ENCODE measurements around the gene THAP7. TPM values are rescaled to one million over a fixed set of nuclear protein-coding genes. Genes with fewer than 3 reads are reported as not detected.

THAP7 gene
- total and polyA plus RNA-seq, 9 of the 15 experiments (the other 6 are each of a cell fraction or from before 2014, with no cell fraction given) = 7.9 to 263 (median 84.1) TPM

DNA sequence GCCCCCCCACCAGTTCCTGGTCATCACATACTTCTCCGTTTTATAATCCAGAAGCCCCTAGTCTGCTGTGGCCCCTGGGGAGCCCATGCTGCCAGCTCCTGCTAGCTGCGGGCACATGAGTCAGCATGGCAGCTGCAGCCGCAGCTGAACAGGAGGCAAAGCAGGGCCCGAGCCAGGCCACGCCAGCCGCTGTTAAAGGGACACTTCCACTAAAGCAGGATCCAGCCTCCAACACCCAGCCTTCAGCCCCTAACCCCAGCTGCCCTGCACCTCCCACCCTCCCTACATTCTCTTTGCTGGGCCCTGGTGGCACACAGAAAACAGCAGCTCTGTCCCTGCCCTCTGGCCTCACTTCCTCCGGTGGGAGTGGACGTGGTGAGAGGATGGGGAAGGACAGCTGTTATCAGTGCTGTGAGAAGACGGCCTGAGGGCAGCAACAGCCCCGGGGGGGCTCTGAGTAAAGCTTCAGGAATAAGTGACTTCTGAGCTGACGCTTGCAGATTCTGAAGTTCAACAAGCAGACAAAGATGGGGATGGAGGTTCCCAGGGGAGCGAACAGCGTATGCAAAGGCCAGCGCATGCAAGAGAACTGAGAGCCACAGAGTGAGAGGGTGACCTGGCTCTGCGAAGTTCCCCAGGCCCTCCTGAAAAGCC is 43.1 kb upstream of the THAP7 start (continued):
- TF ChIP-seq, protein P1, sequence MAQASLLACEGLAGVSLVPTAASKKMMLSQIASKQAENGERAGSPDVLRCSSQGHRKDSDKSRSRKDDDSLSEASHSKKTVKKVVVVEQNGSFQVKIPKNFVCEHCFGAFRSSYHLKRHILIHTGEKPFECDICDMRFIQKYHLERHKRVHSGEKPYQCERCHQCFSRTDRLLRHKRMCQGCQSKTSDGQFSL (CRISPR knock-in tag; IDR thresholded peaks at IDR 0.05) = peak; percentile 48; the same call in 1 of the 2 replicates
- TF ChIP-seq, protein P1 (tag; IDR thresholded peaks at IDR 0.05) = no peak
- peak in 1 of 2 experiments; percentile 9; a peak in 1 of 4 replicates for TF ChIP-seq TEAD1 (CRISPR knock-in tag; IDR thresholded peaks at IDR 0.05)
- TF ChIP-seq RCOR1 (IDR thresholded peaks at IDR 0.05; ENCODE audit: borderline replicate concordance in 1 of 2, low read depth in 2 of 2, low read length in 2 of 2) = peak in 1 of 2 experiments; percentile 66; a peak in 1 of 4 replicates
- no peak for TF ChIP-seq ZNF354B (CRISPR knock-in tag; IDR thresholded peaks at IDR 0.05)
- 0 out of 2 replicates have a peak, but pooled peaks have one; percentile 32 for TF ChIP-seq EZH2 (IDR thresholded peaks at IDR 0.05; ENCODE audit: borderline replicate concordance, low read depth, low read length)
- no peak for TF ChIP-seq C11orf30 (IDR thresholded peaks at IDR 0.05; ENCODE audit: low read depth)
- TF ChIP-seq RUNX1 (IDR thresholded peaks at IDR 0.05; ENCODE audit: low read depth) = no peak
- TF ChIP-seq, protein P2, sequence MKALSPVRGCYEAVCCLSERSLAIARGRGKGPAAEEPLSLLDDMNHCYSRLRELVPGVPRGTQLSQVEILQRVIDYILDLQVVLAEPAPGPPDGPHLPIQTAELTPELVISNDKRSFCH (CRISPR knock-in tag; IDR thresholded peaks at IDR 0.05) = no peak
- TF ChIP-seq, protein P2 (tag; IDR thresholded peaks at IDR 0.05) = peak; percentile 58; the same call in 1 of the 2 replicates
- no peak for TF ChIP-seq HDAC3 (IDR thresholded peaks at IDR 0.05; ENCODE audit: borderline replicate concordance, partially characterized antibody)
- no peak for TF ChIP-seq U2AF2 (optimal IDR thresholded peaks at IDR 0.05; ENCODE audit: low read depth, low read length)
- TF ChIP-seq, protein P3, sequence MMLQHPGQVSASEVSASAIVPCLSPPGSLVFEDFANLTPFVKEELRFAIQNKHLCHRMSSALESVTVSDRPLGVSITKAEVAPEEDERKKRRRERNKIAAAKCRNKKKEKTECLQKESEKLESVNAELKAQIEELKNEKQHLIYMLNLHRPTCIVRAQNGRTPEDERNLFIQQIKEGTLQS (IDR thresholded peaks at IDR 0.05) = no peak
- TF ChIP-seq, protein P3 (CRISPR knock-in tag; conservative IDR thresholded peaks at IDR 0.05) = peak; percentile 72; the same call in 1 of the 2 replicates
- TF ChIP-seq ZBTB7A (IDR thresholded peaks at IDR 0.05; ENCODE audit: borderline replicate concordance, control insufficient read depth, low read depth, low read length) = no peak
- TF ChIP-seq, protein P4, sequence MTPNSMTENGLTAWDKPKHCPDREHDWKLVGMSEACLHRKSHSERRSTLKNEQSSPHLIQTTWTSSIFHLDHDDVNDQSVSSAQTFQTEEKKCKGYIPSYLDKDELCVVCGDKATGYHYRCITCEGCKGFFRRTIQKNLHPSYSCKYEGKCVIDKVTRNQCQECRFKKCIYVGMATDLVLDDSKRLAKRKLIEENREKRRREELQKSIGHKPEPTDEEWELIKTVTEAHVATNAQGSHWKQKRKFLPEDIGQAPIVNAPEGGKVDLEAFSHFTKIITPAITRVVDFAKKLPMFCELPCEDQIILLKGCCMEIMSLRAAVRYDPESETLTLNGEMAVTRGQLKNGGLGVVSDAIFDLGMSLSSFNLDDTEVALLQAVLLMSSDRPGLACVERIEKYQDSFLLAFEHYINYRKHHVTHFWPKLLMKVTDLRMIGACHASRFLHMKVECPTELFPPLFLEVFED (CRISPR knock-in tag; conservative IDR thresholded peaks at IDR 0.05) = peak; percentile 24; the same call in 1 of the 2 replicates
- TF ChIP-seq RFX5 (IDR thresholded peaks at IDR 0.05; ENCODE audit: low read depth, low read length) = no peak
- no peak for TF ChIP-seq MTA1 (IDR thresholded peaks at IDR 0.05; ENCODE audit: borderline replicate concordance)
- TF ChIP-seq, protein P5, sequence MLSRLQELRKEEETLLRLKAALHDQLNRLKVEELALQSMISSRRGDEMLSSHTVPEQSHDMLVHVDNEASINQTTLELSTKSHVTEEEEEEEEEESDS (CRISPR knock-in tag; IDR thresholded peaks at IDR 0.05) = no peak
- TF ChIP-seq GTF2A2 (tag; IDR thresholded peaks at IDR 0.05) = no peak
- peak; percentile 19; the same call in 1 of the 2 replicates for TF ChIP-seq STAT5B (CRISPR knock-in tag; IDR thresholded peaks at IDR 0.05)
